ENCODE measurements around the gene KCNMB1.

- no peak for TF ChIP-seq CTCF (IDR thresholded peaks at IDR 0.05)
- no peak for TF ChIP-seq ZFX (IDR thresholded peaks at IDR 0.05; ENCODE audit: borderline replicate concordance)
Observed at GRCh38 chr5:170408226-170408625, 19.1 kb upstream of the KCNMB1 start.
